HepG2 (cell line): ENCODE results near the gene PHACTR1.
A peak's percentile ranks its signal among the peaks of the same experiment; 100 is the strongest.

Experiments
- NR2C2 ChIP-seq: sonication (generic); formaldehyde crosslinking; IDR thresholded peaks from 2 replicates; pipeline ENCODE4 v1.4.0; 2020; ENCODE audit warnings: missing genetic modification reagents, mild to moderate bottlenecking, moderate library complexity, borderline replicate concordance
- TEAD2 ChIP-seq: sonication (generic); formaldehyde crosslinking; IDR thresholded peaks from 2 replicates; pipeline ENCODE4 v1.9.0; 2021; ENCODE audit warnings: missing genetic modification reagents
- ZNF121 ChIP-seq: sonication (generic); formaldehyde crosslinking; IDR thresholded peaks from 2 replicates; pipeline ENCODE4 v1.5.0; 2020; ENCODE audit warnings: mild to moderate bottlenecking, missing genetic modification reagents
- ZNF792 ChIP-seq: IDR thresholded peaks from 2 replicates; pipeline ENCODE4 v1.6.1; 2016
- TF ChIP-seq, protein P1 (sequence below): sonication (generic); formaldehyde crosslinking; IDR thresholded peaks from 2 replicates; pipeline ENCODE4 v1.4.0; 2020; ENCODE audit warnings: mild to moderate bottlenecking, missing genetic modification reagents
- TF ChIP-seq, protein P2 (sequence below): sonication (generic); formaldehyde crosslinking; IDR thresholded peaks from 2 replicates; pipeline ENCODE4 v1.5.0; 2020; ENCODE audit warnings: mild to moderate bottlenecking, missing genetic modification reagents, moderate library complexity
- TF ChIP-seq, protein P3 (sequence below): IDR thresholded peaks from 2 replicates; pipeline ENCODE4 v1.6.1; 2016; ENCODE audit warnings: low read depth, control low read depth

DNA sequence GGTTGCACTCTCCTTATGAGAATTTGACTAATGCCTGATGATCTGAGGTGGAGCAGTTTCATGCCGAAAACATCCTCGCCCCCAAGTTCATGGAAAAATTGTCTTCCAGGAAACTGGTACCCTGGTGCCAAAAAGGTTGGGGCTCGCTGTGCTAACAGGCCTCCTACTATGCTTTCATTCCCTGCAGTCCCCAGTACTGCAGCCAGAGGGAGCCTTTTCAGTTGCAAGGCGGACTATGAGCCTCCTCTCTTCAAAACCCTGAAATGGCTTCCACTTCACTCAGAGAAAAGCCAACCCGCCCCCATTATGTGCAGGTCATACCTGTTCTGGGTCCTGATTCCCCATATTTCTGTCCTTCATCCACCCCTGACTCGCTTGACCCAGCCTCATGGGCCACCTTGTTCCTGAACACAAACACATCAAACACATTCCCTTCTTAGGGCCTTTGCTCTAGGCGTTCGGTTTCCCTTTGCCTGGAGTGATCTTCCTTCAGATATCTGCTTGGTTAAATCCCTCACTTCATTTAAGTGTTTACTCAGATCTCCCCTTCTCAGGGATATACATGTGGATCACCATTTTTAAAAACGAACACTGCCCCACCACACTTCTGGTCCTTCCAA lies 173.7 kb downstream of the PHACTR1 start:
- TF ChIP-seq, protein P1, sequence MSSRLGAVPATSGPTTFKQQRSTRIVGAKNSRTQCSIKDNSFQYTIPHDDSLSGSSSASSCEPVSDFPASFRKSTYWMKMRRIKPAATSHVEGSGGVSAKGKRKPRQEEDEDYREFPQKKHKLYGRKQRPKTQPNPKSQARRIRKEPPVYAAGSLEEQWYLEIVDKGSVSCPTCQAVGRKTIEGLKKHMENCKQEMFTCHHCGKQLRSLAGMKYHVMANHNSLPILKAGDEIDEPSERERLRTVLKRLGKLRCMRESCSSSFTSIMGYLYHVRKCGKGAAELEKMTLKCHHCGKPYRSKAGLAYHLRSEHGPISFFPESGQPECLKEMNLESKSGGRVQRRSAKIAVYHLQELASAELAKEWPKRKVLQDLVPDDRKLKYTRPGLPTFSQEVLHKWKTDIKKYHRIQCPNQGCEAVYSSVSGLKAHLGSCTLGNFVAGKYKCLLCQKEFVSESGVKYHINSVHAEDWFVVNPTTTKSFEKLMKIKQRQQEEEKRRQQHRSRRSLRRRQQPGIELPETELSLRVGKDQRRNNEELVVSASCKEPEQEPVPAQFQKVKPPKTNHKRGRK (CRISPR knock-in tag): no peak
- TF ChIP-seq, protein P2, sequence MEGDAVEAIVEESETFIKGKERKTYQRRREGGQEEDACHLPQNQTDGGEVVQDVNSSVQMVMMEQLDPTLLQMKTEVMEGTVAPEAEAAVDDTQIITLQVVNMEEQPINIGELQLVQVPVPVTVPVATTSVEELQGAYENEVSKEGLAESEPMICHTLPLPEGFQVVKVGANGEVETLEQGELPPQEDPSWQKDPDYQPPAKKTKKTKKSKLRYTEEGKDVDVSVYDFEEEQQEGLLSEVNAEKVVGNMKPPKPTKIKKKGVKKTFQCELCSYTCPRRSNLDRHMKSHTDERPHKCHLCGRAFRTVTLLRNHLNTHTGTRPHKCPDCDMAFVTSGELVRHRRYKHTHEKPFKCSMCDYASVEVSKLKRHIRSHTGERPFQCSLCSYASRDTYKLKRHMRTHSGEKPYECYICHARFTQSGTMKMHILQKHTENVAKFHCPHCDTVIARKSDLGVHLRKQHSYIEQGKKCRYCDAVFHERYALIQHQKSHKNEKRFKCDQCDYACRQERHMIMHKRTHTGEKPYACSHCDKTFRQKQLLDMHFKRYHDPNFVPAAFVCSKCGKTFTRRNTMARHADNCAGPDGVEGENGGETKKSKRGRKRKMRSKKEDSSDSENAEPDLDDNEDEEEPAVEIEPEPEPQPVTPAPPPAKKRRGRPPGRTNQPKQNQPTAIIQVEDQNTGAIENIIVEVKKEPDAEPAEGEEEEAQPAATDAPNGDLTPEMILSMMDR (CRISPR knock-in tag): peak; percentile 52
- no peak for TF ChIP-seq TEAD2
- TF ChIP-seq ZNF121: no peak
- no peak for TF ChIP-seq NR2C2 (CRISPR knock-in tag)
- no peak for TF ChIP-seq ZNF792 (CRISPR knock-in tag)
- TF ChIP-seq, protein P3, sequence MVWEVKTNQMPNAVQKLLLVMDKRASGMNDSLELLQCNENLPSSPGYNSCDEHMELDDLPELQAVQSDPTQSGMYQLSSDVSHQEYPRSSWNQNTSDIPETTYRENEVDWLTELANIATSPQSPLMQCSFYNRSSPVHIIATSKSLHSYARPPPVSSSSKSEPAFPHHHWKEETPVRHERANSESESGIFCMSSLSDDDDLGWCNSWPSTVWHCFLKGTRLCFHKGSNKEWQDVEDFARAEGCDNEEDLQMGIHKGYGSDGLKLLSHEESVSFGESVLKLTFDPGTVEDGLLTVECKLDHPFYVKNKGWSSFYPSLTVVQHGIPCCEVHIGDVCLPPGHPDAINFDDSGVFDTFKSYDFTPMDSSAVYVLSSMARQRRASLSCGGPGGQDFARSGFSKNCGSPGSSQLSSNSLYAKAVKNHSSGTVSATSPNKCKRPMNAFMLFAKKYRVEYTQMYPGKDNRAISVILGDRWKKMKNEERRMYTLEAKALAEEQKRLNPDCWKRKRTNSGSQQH (CRISPR knock-in tag): no peak
